Left ventricle myocardium inferior (tissue), 1 donor: ENCODE measurements around the gene RAB19. TPM values are rescaled to one million over a fixed set of nuclear protein-coding genes. Genes with fewer than 3 reads are reported as not detected.
A peak's percentile ranks its signal among the peaks of the same experiment; 100 is the strongest.

ENCODE experiments used
- DNase-seq: peaks from one replicate; pipeline ENCODE4 v3.0.0-alpha.2; 2020
- H3K27ac ChIP-seq: fragments of 200-600 bp; replicated peaks from 2 replicates; pipeline ENCODE4 v1.8.0; 2021
- H3K27me3 ChIP-seq: fragments of 200-600 bp; 2 replicates; pipeline ENCODE4 v1.8.0; 2021; ENCODE audit warnings: low read depth
- H3K36me3 ChIP-seq: fragments of 200-600 bp; 2 replicates; pipeline ENCODE4 v1.8.0; 2021
- H3K4me1 ChIP-seq: fragments of 200-600 bp; 2 replicates; pipeline ENCODE4 v1.8.0; 2021
- H3K4me3 ChIP-seq: fragments of 200-600 bp; 2 replicates; pipeline ENCODE4 v1.8.0; 2021; ENCODE audit warnings: mild to moderate bottlenecking, moderate library complexity
- H3K9me3 ChIP-seq: fragments of 200-600 bp; replicated peaks from 2 replicates; pipeline ENCODE4 v1.8.0; 2021
- CTCF ChIP-seq: fragments of 200-600 bp; IDR thresholded peaks from 2 replicates; pipeline ENCODE4 v1.8.0; 2021; ENCODE audit warnings: antibody characterized with exemption, mild to moderate bottlenecking, borderline replicate concordance
- intact Hi-C: fragments of 100-400 bp; cut with micrococcal nuclease; formaldehyde crosslinking; loops from one replicate; pipeline ENCODE4 v1.11.0; 2022
- long read RNA-seq: library from polyadenylated mRNA; unstranded; transcript quantifications from one replicate; pipeline ENCODE4 v2.0.0, GENCODE V29; 2021
- total RNA-seq: library from RNA; stranded (reverse); fragmentation: NEBNext Ultra II Directional; extraction: Animal tissue kit (Norgen Biotek cat#: 25700); gene quantifications from one replicate; pipeline ENCODE4 v1.2.1, GENCODE V29; 2021
- donor health status: DM: no; HTN: yes; CAD: no; lungs with severe emphysema.

RAB19 gene
- total RNA-seq: not detected
- long read RNA-seq: 0 reads

GRCh38 chr7:140403878-140404564, at the start of gene RAB19:
Gene RAB19, plus strand, starts transcription at chr7:140404058. Its CDS starts 3,589 bp downstream, at chr7:140407647.
- intact Hi-C loops: no loop called here
- Histone ChIP-seq H3K4me1 (peaks cover 7% of the 10 kb centered on the region), H3K4me3 (peak within 1 kb of the TSS; percentile 38), H3K9me3 (no peaks in the 10 kb centered on the region), H3K27ac (no peak within 1 kb of the TSS), H3K36me3 (no peaks in the 10 kb centered on the region), H3K27me3 (peaks cover 37% of the 10 kb centered on the region)
- TF ChIP-seq CTCF: no peak
- no peak for DNase-seq

GRCh38 chr7:140358024-140358411, 45.8 kb upstream of the RAB19 start:
- no peak for TF ChIP-seq CTCF

GRCh38 chr7:140358412-140359051, 45.3 kb upstream of the RAB19 start:
- DNase-seq: no peak
- Histone ChIP-seq H3K4me3 (no peak overlapping the region), H3K36me3 (peaks cover 50% of the 10 kb centered on the region), H3K27ac (no peak overlapping the region), H3K4me1 (no peaks in the 10 kb centered on the region), H3K27me3 (no peaks in the 10 kb centered on the region), H3K9me3 (no peaks in the 10 kb centered on the region)
- no peak for TF ChIP-seq CTCF
- intact Hi-C loops: no loop called here

More at GRCh38 chr7:140358024-140358411, 45.8 kb upstream of the RAB19 start:
- Histone ChIP-seq H3K4me1 (no peaks in the 10 kb centered on the region), H3K27ac (no peak overlapping the region), H3K27me3 (no peaks in the 10 kb centered on the region), H3K4me3 (no peak overlapping the region), H3K9me3 (no peaks in the 10 kb centered on the region), H3K36me3 (peaks cover 55% of the 10 kb centered on the region)
- no peak for DNase-seq
- intact Hi-C loops: no loop called here

- H3K4me1 ChIP-seq: no peaks in the 10 kb centered on the region
- H3K36me3 ChIP-seq: peaks cover 38% of the 10 kb centered on the region
- intact Hi-C loops: no loop called here
- no peaks in the 10 kb centered on the region for H3K27me3 ChIP-seq
- no peak overlapping the region for H3K4me3 ChIP-seq
- no peaks in the 10 kb centered on the region for H3K9me3 ChIP-seq
- no peak for DNase-seq
- H3K27ac ChIP-seq: no peak overlapping the region
- TF ChIP-seq CTCF: no peak
Measured at GRCh38 chr7:140360697-140361229, 43.1 kb upstream of the RAB19 start.

- H3K4me1 ChIP-seq: no peaks in the 10 kb centered on the region
- intact Hi-C loops: no loop called here
- no peak overlapping the region for H3K4me3 ChIP-seq
- TF ChIP-seq CTCF: no peak
- H3K27me3 ChIP-seq: no peaks in the 10 kb centered on the region
- peaks cover 35% of the 10 kb centered on the region for H3K36me3 ChIP-seq
- H3K9me3 ChIP-seq: no peaks in the 10 kb centered on the region
- no peak for DNase-seq
- H3K27ac ChIP-seq: no peak overlapping the region
Measured at GRCh38 chr7:140364819-140365218, 39.0 kb upstream of the RAB19 start.
